SKM-1 treated with dmso at 0.1 percent for 144 hours (cell line): Measurements from ENCODE around the gene ARNT2.
"Not testable (repeated sequence)": the region's sequence is repeated elsewhere in the genome, so short reads cannot be mapped to it uniquely, and the experiment has no call there.

Source experiments
- DNase-seq: peaks from one replicate; lab custom pipeline; 2025; ENCODE audit not compliant: unreplicated experiment; lab: John Stamatoyannopoulos, UW

ARNT2 gene

DNA sequence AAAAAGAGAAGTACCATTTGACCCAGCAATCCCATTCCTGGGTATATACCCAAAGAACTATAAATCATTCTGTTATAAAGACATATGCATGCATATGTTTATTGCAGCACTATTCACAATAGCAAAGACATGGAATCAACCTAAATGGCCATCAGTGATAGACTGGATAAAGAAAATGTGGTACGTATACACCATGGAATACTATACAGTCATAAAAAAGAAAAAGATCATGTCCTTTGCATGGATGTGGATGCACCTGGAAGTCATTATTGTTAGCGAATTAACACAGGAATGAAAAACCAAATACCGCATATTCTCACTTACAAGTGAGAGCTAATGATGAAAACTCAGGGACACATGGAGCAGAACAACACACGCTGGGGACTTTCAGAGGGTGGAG is 106.8 kb downstream of the ARNT2 start:
- DNase-seq: not testable (repeated sequence)

DNA sequence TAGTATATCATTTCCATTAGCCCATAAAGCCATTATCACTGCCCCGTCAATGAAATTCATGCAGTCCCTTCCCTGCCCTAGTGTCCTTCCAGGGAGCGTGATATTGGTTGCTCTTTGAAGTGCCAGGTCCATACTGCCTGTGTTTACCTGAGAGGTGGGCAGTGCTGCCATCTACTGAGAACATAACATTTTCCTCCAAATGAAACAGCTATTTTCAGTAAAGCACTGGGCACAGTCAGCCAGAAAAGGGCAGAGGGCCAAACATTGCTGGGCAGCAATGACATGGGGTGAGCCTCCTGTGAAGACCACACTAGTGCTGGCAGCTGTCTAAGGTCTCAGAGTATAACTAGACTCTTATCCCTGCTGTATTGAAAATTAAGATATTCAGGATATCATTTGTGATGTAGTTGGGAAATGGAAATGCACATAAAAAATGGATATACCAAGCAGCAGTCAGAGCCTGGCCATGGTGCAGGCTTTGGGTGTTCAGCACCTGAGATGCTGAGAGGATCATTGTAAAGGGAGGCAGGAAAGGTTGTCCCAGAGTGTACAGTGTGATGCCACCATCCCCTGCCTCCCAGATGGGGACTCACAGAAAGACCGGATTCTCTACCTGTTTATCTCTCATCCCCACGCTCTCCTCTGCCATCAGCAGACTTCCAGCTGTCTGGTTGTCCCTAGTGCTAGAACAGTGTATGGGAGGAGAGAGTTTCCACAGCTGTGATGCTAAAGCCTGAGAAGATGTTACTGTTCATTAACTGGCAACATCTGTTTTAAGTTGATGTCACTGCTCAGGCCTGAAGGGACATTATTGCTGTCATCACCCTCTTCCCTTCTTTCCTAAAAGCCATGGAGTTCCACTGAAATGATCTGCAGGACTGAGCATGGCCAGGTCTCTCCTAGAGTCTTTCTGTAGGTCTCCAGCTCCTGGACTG is 108.8 kb downstream of the ARNT2 start:
- no peak for DNase-seq

- DNase-seq: no peak
These were observed 110.0 kb downstream of the ARNT2 start for GRCh38 chr15:80514071-80514780.

- DNase-seq: no peak
These were observed 113.1 kb downstream of the ARNT2 start for GRCh38 chr15:80517290-80517689.

- no peak for DNase-seq
These were observed 114.3 kb downstream of the ARNT2 start for GRCh38 chr15:80518522-80518921.

DNA sequence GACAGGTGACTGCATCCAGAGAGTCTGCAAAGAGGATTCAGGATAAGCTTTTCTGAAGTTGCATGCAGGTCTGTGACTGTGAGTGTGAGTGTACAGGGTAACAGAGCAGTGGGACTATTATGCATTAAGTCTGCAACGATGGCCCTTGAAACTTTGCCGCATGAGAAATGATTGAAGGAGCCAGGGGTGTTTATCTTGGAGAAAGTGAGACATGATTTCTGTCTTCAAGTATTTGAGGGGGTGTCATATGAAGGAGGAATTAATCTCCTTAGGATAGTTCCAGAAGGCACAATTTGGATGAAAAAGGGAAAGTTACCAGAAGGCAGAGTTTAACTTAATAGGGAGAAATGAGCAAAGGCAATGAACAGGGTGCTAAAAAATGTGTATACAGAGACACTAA is 119.6 kb downstream of the ARNT2 start:
- DNase-seq: no peak

GRCh38 chr15:80525853-80526252 is 121.7 kb downstream of the ARNT2 start:
- no peak for DNase-seq

DNA sequence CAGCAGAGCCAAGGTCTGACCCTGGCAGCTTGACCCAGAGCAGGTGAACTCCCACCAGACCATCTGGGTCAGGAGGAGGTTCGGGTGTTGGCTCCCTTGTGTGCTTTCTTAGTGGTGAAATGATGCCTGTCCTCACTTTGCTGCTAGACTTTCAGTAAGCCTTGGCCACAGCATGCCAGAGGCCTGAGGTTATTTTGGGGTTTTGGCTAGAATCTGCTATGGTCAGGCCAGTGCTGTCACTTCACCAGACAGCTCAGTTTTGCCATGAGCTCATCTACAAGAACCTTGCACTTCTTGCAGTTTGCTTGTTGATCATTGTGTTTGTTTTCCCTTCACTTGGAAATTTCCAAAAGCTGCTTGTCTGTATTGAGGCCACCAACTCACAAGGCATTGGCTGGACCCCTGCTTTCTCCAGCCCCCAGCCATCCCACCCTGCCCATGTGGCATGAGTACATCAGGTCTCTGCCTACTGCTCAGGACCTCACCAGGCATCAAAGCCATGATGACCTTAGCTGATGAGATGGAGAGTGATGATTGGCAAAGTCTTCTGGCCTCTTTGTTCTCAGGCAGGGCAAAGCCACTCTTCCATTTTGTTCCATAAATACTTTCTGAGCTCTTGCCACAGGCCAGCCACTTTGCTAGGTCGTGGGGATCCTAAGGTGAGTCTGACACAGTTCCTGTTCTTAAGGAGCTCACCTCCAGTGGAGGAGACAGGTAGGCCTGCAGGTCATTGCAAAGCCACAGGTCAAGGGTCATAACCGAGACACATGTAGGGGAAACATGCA is 122.6 kb downstream of the ARNT2 start:
- no peak for DNase-seq

DNA sequence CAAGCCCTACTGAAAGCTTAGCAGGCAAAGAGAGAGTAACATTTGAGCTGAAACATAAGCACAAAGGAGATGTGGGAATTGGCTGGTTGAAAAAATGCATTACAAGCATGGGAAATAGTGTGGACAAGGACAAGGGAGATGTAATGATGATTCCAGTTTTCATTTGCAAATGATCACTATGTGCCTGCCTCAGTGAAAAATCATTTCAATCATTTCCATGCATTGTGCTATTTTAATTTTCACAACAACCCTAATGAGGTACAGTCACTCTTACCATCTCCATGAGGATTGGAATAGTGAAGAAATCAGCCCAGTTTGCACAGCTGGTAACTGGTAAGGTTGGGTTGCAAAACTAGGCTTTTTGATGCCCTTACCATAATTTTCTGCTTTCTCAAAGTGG is 123.2 kb downstream of the ARNT2 start:
- no peak for DNase-seq

DNA sequence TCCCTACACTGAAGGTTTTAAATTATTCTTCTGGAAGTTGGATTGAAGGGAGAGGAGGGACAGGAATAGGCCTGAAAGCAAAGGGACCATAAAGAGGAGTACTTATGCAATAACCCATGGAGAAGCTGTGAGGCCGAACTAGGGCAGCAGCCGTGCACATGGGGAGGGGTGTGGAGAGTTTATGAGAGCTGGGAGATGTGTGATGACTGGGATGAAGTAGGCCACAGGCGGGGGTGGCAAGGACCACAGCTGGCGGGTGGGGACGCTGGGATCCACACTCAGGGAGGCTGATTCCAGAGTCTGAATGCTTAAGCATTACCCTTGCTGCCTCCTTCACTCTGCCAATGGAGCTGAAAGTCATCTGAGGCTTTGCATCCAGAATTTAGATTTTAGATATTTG is 123.8 kb downstream of the ARNT2 start:
- no peak for DNase-seq

- no peak for DNase-seq
These were observed 126.7 kb downstream of the ARNT2 start for GRCh38 chr15:80530737-80531365.

DNA sequence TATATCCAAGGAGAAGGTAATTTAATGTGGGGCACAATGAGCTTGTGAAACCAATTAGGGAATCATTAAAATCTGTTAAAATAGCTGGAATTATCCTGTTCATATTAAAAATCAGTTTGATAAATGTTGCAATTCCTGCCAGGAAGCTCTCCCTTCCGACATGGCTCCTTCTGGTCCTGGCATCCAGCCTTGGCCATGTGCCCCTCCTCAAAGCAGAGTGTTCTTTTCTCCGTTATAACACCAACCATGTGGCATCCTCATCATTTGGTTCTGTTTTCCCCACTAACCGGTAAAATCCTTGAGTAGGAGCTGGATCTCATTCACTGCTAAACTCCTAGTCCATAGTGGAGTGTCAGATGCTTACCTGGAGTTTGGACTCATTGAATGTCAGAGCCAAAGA is 127.2 kb downstream of the ARNT2 start:
- no peak for DNase-seq

- DNase-seq: no peak
These were observed 127.6 kb downstream of the ARNT2 start for GRCh38 chr15:80531796-80532195.

- DNase-seq: no peak
These were observed 129.7 kb downstream of the ARNT2 start for GRCh38 chr15:80533790-80534333.

DNA sequence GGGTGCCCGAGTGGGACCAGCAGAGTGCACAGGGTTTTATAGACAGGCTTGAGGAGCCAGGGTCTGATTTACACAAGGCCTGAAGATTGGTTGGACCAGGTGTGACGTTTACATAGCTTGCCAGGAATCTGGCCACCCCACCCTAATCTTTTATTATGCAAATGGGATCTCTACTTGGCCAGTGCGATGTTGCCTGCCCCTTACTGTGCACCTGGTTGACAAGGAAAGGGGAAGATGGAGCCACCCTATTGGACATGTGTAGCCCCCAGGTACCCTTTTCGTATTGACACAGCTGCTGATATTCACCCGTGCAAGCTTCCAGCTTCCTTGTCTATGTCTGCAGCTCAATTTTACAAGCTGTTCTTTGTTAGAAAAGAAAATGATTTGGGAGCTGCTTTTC is 132.0 kb downstream of the ARNT2 start:
- no peak for DNase-seq

DNA sequence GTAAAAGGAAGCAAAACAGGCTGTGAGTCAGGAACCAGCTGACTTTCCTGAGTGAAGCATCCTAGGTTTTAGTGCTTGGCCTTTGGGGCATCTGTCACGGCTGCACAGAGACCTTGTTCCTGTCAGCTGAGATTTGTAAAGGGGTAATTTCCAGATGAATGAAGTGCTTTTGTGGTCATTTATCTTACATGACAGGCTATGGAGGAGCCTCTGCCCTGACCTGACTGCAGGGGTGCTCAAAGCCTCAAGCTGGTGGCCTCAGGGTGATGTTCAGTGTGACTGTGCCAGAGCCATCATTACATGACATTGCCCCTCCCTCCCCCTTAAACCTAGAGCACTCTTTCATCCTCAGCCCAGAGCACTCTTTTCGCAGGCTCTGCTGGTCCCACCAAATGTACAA is 132.5 kb downstream of the ARNT2 start:
- DNase-seq: no peak

- no peak for DNase-seq
These were observed 140.9 kb downstream of the ARNT2 start for GRCh38 chr15:80545078-80545477.

- DNase-seq: no peak
These were observed 143.1 kb downstream of the ARNT2 start for GRCh38 chr15:80547264-80547663.

DNA sequence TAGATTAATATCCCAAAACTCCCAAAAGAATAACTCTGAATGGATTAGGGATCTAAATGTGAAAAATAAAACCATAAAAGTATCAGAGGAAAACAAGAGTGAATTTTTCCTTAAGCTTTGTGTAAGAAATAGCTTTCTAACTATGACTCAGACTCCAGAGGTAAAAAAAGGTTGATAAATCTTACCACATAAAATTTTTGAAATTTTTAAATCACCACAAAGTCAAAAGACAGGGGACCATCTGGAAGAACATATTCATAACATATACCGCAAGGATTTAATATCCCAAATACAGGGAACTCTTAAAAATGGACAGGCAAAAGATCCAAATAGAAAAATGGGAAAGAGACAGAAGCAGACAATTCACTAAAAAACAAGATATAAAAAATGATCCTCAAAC is 145.0 kb downstream of the ARNT2 start:
- DNase-seq: no peak

DNA sequence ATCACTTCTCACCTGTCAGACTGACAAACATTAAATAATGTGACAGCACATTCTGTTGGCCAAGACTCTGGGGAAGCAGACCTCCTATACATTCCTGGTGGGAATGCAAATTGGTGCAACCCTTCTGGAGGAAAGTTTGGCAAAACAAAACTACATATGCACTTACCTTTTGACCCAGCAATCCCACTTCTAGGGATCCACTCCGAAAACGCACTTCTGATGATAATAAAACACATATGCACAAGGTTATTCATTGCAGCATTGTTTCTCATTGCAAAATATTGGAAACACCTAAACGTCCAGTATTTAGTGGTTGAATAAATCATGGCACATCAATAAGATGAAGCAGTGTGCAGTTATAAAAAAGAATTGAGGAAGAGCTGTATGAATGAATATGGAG is 145.5 kb downstream of the ARNT2 start:
- no peak for DNase-seq
